ENCODE results near the gene TMEM200A.
"Not testable (repeated sequence)": the region's sequence is repeated elsewhere in the genome, so short reads cannot be mapped to it uniquely, and the experiment has no call there.

Gene TMEM200A

GRCh38 chr6:130365166-130366106, at the start of gene TMEM200A:
TSS of gene TMEM200A (plus strand) at chr6:130366017. CDS start at chr6:130440423, 74,406 bp downstream.
- peak; percentile 21 to 47 for DNase-seq (ENCODE audit: low read depth in 2 of 2)

GRCh38 chr6:130320908-130321307, 44.9 kb upstream of the TMEM200A start:
- DNase-seq (ENCODE audit: low read depth in 2 of 2): no peak

GRCh38 chr6:130322673-130323268, 43.0 kb upstream of the TMEM200A start:
- DNase-seq (ENCODE audit: low read depth in 2 of 2): peak in 1 of 2 experiments; percentile 26

GRCh38 chr6:130324657-130325056, 41.2 kb upstream of the TMEM200A start:
- no peak for DNase-seq (ENCODE audit: low read depth in 2 of 2)

- DNase-seq (ENCODE audit: low read depth in 2 of 2): no peak
These were observed 39.3 kb upstream of the TMEM200A start for GRCh38 chr6:130326496-130326895.

DNA sequence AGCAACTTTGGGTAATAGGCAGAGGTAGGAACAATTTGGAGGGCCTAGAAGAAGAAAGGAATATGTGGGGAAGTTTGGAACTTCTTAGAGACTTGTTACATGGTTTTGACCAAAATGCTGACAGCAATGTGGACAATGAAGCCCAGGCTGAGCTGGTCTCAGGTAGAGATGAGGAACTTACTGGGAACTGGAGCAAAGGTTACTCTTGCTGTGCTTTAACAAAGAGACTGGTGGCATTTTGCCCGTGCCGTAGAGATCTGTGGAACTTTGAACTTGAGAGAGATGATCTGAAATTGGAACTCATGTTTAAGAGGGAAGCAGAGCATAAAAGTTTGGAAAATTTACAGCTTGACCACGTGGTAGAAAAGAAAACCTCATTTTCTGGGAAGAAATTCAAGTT, 28.3 kb upstream of the TMEM200A start:
- no peak for DNase-seq (ENCODE audit: low read depth in 2 of 2)

GRCh38 chr6:130346324-130346723, 19.5 kb upstream of the TMEM200A start:
- DNase-seq (ENCODE audit: low read depth in 2 of 2): not testable (repeated sequence)

DNA sequence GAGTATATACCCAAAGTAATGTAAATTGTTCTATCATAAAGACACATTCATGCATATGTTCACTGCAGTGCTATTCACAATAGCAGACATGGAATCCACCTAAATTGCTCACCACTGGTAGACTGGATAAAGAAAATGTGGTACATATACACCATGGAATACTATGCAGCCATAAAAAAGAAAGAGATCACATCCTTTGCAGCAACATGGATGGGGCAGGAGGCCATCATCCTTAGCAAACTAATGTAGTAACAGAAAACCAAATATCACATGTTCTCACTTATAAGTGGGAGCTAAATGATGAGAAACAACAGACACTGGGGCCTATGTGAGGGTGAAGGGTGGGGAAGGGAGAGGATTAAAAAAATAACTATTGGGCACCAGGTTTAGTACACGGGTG, 11.5 kb upstream of the TMEM200A start:
- DNase-seq (ENCODE audit: low read depth in 2 of 2): no peak

DNA sequence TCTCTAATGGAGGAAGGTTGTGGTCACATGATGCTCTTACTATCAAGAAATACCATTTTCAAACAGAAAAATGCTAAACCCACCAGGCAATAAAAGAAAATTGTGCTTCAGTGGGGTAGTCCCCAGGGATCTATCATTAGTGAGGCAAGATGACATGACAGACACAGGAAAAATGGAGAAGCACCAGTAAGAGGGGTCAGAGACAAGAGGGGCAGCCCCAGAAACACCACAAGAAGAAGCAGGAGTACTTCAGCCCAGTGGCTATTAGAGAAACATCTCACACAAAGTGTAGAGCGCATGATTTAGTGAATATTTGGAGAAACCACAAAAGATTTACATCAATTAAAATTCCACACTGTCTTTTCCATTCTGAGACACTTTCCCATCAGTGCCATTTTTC, 10.2 kb upstream of the TMEM200A start:
- no peak for DNase-seq (ENCODE audit: low read depth in 2 of 2)

DNA sequence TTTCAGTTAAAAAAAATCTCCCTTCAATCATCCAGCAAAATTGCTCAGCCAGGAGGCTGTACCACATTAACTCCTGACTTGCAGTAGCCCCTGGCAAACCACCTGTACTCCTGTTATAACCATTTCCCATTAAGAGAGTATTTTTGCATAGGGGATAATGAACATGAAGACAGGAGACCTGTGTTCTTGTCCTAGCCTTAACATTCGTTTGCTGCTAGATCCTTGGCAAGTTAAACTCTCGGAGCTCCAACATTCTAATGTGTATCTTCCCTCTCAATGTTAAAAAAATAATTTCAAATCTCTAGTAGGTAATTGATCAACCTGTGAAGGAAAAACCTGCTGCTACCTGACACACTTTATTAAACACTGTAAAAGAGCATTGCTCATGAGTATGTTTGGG, 8.4 kb upstream of the TMEM200A start:
- DNase-seq (ENCODE audit: low read depth in 2 of 2): no peak

DNA sequence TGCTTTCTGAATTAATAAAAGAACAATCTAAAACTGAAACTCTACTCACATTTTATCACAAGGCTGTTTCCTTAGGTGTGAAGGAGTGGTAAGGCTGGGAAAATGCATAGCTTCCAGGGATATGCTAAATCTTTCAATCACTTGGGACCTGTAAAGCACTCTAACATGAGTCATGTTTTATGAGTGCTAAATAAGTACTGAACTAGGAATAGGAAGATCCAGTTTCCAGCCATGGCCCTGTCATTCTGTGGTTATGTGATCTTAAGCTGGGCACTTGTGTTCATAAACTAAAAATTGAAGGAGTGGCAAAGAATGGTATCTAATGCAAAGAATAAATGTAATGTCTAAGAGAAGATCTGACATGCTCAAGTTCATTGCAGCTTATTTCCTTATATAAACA, 6.1 kb upstream of the TMEM200A start:
- DNase-seq (ENCODE audit: low read depth in 2 of 2): no peak

DNA sequence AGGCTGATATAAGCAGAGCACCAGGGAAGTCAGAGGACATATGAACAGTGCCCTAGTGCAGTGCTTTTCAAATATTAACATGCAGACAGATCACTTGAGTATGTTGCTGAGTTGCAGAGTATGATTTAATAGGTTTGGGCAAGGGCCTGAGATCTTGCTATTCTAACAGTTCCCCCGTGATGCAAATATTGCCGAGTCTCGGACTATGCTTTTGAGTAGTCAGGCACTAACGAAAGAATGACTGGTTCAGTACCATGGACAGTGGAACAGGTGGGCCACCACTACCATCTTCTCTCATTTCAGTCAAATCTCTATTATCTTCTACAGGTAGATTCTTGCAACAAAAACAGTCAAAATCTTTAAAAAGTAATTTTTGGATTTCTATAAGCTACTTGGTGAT, 3.7 kb upstream of the TMEM200A start:
- DNase-seq (ENCODE audit: low read depth in 2 of 2): no peak

- no peak for DNase-seq (ENCODE audit: low read depth in 2 of 2)
These were observed 1.5 kb upstream of the TMEM200A start for GRCh38 chr6:130364224-130364780.

GRCh38 chr6:130366107-130367005, 539 bp downstream of the TMEM200A start:
- peak in 1 of 2 experiments; percentile 12 for DNase-seq (ENCODE audit: low read depth in 2 of 2)

- no peak for DNase-seq (ENCODE audit: low read depth in 2 of 2)
These were observed 1.9 kb downstream of the TMEM200A start for GRCh38 chr6:130367767-130368166.

DNA sequence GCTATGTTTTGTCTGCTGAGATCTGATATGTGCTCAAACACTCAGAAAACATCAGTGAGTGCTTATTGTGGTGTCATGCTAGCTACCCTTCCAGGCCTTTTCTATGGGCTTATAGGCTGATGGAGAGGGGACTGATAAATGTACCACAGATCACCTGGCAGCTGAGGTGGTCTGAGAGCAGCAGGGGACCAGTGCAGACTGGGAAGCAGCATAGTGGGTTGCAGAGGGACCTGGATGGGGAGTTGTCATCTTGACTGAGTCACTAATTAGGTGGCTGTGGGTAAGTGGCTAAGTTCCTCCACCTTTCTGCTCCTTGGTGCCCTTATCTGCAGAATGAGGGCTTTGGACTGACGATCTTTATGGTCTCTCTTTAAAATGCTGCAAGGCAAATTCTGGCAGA, 2.8 kb downstream of the TMEM200A start:
- no peak for DNase-seq (ENCODE audit: low read depth in 2 of 2)

DNA sequence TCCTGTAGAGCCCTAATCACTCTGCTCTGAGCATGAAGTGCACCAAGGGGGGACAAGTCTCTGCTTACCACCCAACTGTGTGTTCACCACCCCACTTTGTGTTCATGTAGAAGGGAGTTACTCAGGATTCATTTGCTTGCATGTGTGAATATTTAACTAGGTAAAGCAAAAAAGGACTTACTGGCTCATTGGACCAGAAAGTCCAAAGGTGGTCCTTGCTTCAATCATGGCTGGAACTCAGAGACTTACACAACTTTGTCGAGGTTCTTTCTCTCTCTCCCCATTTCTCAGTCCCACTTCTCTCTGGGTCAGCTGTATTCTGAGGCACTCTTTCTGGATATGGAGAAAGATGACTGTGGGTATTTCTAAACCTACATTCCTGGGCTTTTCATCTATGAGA, 4.0 kb downstream of the TMEM200A start:
- DNase-seq (ENCODE audit: low read depth in 2 of 2): no peak

- no peak for DNase-seq (ENCODE audit: low read depth in 2 of 2)
These were observed 6.2 kb downstream of the TMEM200A start for GRCh38 chr6:130371921-130372420.

GRCh38 chr6:130372786-130373185, 7.0 kb downstream of the TMEM200A start:
- DNase-seq (ENCODE audit: low read depth in 2 of 2): no peak

DNA sequence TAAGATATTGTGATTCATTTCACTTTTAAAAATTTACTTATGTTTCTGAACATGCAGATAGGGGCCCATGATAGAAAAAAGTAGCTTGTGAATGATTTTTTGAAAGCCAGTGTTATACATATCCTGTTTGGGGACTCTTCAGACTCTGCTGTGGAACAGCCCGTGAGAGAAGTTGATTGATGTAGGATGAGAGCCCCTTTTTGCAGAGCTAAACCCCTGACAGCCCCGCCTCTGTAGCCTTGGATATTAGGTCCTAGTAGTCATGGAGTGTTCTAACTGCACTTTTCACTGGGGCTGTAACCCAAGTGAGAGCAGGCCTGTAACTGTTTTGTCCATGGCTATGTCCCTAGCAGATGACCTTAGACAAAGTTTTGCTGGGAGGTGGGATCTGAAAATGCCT, 8.2 kb downstream of the TMEM200A start:
- no peak for DNase-seq (ENCODE audit: low read depth in 2 of 2)

GRCh38 chr6:130376936-130377335, 11.1 kb downstream of the TMEM200A start:
- no peak for DNase-seq (ENCODE audit: low read depth in 2 of 2)

- DNase-seq (ENCODE audit: low read depth in 2 of 2): no peak
These were observed 11.6 kb downstream of the TMEM200A start for GRCh38 chr6:130377371-130377770.
